Sigmoid colon (tissue), 4 donors: ENCODE data around the gene RPS14.

Experiments used
- CTCF ChIP-seq, 4 experiments: fragments of 450-650 bp in 3 of 4; fragments of 200-600 bp in 1 of 4; IDR thresholded peaks; one replicate each; pipeline ENCODE4 v1.5.1; 2016 to 2019; ENCODE audit warnings: antibody characterized with exemption in 4 of 4, mild to moderate bottlenecking in 3 of 4, moderate library complexity in 2 of 4
- POLR2A ChIP-seq, 2 donors: fragments of 450-650 bp; IDR thresholded peaks; one replicate each; pipeline ENCODE4 v1.6.1; 2016; ENCODE audit warnings: antibody characterized with exemption in 2 of 2, mild to moderate bottlenecking in 2 of 2, moderate library complexity in 2 of 2
- POLR2AphosphoS5 ChIP-seq, 4 donors: sonication (generic); formaldehyde crosslinking; IDR thresholded peaks; one replicate each; pipeline ENCODE4 v1.6.1; 2017; ENCODE audit warnings: antibody characterized with exemption in 4 of 4

DNA sequence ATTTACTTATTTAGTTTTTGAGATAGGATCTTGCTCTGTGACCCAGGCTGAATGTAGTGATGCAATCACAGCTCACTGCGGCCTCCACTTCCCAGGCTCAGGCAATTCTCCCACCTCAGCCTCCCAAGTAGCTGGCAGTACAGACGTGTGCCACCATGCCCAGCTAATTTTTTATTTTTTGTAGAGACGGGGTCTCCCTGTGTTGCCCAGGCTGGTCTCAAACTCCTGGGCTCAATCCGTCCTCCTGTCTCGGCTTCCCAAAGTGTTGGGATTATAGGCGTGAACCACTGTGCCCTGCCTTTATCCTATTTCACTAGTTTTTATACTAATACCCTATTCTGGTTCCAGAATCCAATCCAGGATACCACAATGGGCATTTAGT, 6.8 kb downstream of the RPS14 start:
- TF ChIP-seq POLR2AphosphoS5 (IDR thresholded peaks at IDR 0.05) (no peak), CTCF (IDR thresholded peaks at IDR 0.05) (no peak), POLR2A (IDR thresholded peaks at IDR 0.05) (no peak)
